Smooth muscle cell of the umbilical artery (primary cell): ENCODE measurements around the gene TRMT1. TPM values are rescaled to one million over a fixed set of nuclear protein-coding genes. Genes with fewer than 3 reads are reported as not detected.

Experiments
- total RNA-seq: library from RNA; depleted of rRNA; stranded (reverse); fragments of >200 nt; gene quantifications from 2 replicates; pipeline ENCODE4 v1.2.3, GENCODE V29; 2014

TRMT1 gene
- total RNA-seq: 27.9 and 48.8 TPM in 2 replicates

DNA sequence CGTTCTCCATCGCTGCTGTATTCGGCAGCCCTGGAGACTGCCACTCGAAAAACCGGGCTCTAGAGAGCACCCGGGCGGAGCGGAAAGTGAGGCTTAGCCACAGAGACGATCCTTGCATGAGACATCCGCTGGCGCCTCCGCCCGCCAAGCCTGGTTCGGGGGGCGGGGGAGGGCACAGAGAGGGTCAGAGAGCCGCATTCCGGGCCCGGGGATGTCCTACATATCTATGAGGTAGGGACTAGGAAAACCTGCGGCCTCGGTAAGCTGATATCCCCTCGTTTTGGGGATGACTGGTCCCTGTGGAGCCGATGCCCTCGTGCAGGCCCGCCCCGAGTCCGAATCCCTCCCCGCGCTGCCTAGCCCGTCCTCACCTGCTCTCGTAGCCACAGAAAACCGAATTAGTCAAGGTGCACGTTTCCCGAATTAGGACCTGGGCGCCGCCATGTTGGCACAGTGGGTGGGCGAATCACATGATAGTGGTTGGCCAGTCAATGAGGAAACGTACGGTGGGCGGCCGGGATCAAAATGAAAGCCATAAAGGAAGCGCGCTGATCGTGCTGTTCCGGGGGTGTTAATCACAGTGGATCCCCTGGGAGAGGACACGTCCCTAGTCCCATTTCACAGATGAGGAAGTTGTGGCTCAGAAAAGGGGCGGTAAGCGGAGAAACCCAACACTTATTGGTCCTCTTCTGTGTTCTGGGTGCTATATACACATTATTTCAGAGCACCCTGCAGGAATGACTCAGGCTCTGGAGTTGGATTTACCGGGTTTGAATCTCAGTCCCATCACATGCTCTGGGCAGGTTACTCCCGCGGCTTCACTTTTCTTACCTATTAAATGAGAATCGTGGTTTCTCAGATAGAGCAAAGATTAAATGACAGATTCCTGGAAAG is at the start of gene TRMT1:
TSS of gene TRMT1 (minus strand) at position 459 of the 894 bp plus-strand sequence. CDS start at position 118, 341 bp downstream.

DNA sequence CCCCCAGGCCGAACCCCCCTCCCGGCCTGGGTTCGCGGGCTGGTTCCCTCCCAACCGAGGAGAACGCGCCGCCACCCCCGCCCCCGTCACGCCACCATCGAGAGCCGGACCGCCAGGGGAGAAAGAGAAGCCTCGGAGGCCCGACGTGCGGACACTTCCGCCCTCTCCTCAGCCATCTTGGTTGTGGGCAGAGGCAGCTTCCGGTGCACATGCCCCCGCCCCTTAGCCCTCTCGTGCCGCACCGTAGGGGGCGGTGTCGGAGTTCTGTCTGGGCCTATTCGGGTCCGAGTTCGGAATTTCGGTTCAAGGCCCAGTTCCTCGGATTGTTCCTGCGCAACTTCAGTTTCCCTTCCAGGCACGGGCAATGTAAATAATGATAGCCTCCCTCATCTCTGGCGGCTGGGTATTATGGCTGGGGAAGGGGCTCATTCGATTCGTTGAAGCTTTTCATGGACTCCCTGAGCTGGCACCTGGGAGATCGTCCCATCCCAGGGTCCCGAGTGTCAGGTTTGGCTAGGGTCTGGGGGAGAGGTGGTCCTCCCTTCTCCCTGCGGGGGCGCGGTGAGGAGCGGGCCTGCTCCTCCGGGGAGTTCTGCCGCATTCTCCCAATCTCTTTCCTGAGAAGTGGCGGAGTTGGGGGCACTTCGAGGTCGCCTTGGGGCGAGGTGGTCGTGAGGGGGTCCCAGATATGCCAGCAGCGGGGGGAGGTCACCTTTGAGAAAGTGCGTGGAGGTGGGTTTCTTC is 33.8 kb upstream of the TRMT1 start, which contains the start of the genes IER2 and STX10:
TSS of gene IER2 (plus strand) at position 225 of the 744 bp plus-strand sequence. CDS start 2,776 bp downstream, outside the sequence.
TSS of gene STX10 (minus strand) at position 189 of the 744 bp plus-strand sequence. CDS start 202 bp downstream, outside the sequence.

DNA sequence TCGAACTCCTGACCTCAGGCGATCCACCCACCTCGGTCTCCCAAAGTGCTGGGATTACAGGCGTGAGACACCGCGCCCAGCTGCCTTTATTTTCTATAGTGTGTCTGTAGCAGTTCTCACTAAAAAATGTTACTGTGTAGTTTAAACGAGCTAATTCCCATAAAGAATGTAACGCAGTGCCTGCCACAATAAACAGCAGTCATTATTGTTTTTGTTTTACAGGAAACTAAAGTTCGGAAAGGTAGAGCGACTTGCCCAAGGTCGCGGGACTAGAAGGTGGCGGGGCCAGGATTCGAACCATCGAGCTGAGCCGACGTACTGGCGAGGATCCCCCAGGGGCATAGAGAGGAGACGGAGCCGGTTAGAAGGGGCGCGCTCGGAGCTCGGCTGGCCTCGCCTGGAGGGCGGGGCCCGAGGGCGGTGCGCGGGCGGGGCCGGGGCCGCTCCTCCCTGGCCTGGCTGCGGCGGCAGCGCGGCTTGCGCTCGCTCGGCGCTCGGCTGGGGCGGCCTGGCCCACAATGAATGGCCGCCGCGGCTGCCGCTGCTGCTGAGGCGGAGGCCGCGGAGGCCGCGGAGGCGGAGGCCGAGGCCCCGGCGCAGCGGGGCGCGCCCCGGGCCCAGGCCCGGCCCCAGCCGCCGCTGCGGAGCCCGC is 1.4 kb upstream of the TRMT1 start, which contains the start of gene NACC1:
TSS of gene NACC1 (plus strand) at position 493 of the 652 bp plus-strand sequence. CDS start 16,944 bp downstream, outside the sequence.

DNA sequence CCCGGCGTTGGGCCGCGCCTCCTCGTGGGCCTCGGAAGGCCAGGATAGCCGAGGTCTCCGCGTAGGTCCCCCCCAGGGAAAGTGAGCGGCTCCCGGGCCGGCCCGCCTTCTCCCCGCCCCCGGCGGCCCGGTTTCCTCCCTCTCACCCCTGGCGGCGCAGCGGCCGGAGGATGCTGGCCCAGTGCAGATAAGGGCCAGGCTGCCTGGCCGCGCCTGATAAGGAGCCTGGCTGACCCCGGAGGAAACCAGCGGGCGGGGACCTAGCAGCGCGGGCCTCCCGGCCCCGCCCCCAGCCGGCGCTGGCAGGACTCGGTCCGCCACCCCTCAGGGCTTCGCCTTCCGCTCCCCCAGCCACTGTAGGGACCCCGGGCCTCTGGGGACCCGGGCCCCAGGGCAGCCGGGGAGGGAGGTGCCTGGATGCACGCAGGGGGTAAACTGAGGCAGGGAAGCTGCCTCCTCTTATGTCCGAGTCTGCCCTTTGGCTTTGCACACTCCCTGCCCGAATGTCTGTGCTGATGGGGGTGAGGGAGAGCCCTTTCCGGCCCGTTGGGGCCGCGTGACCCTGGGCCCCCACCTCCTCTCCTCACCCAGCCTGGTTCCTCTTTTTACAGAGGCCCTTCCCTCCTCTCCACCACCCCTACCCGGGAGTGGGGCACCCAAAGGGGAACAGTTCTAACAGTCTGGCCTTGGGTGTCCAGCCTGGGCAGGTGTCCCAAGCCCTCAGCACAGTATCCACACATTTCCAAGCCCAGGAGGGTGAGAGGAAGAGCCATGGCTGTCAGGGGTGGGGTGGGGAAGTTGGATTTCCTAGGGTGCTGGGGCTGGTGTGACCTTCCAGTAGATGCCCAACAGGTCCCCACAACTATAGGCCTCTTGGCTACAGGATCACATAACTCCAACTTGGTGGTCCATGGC is 13.6 kb downstream of the TRMT1 start, which contains the start of gene LYL1:
TSS of gene LYL1 (minus strand) at position 193 of the 915 bp plus-strand sequence. CDS start 1,687 bp downstream, outside the sequence.

Other genes starting within 250 kb of the TRMT1 start
- gene DNASE2, start 235.3 kb downstream of the TRMT1 start, total RNA-seq: 22.2 and 48.1 TPM in 2 replicates
- not detected in 2 replicates for gene KLF1, start 229.5 kb downstream of the TRMT1 start, total RNA-seq
- gene GCDH, start 225.6 kb downstream of the TRMT1 start, total RNA-seq: 23.7 and 43.4 TPM in 2 replicates
- gene SYCE2, start 197.4 kb downstream of the TRMT1 start, total RNA-seq: not detected in 2 replicates
- 52.6 and 95.9 TPM in 2 replicates for gene FARSA, start 183.0 kb downstream of the TRMT1 start, total RNA-seq
- 1,991 and 2,815 TPM in 2 replicates for gene CALR, start 178.1 kb downstream of the TRMT1 start, total RNA-seq
- gene RAD23A, start 170.9 kb downstream of the TRMT1 start, total RNA-seq: 52.6 and 88.1 TPM in 2 replicates
- 12.6 and 13.4 TPM in 2 replicates for gene GADD45GIP1, start 159.5 kb downstream of the TRMT1 start, total RNA-seq
- not detected in 2 replicates for gene DAND5, start 147.2 kb downstream of the TRMT1 start, total RNA-seq
- gene NFIX, start 121.3 kb downstream of the TRMT1 start, total RNA-seq: 29.7 and 62.5 TPM in 2 replicates
- gene LYL1, start 13.9 kb downstream of the TRMT1 start, total RNA-seq: 3.8 and 5.0 TPM in 2 replicates
- gene NACC1, start 1.5 kb upstream of the TRMT1 start, total RNA-seq: 40.1 and 147 TPM in 2 replicates
- 49.3 and 73.0 TPM in 2 replicates for gene STX10, start 33.6 kb upstream of the TRMT1 start, total RNA-seq
- gene IER2, start 33.7 kb upstream of the TRMT1 start, total RNA-seq: 10.7 and 14.6 TPM in 2 replicates